Mesangial cell (primary cell): Measurements from ENCODE around the gene EPPIN. TPM values are rescaled to one million over a fixed set of nuclear protein-coding genes. Genes with fewer than 3 reads are reported as not detected.

ENCODE experiments used
- total RNA-seq: library from RNA; depleted of rRNA; stranded (reverse); fragments of >200 nt; gene quantifications from 2 replicates; pipeline ENCODE4 v1.2.3, GENCODE V29; 2015

The EPPIN gene
- total RNA-seq = not detected in 2 replicates

GRCh38 chr20:45547206-45547770 is at the start of gene EPPIN:
TSS of gene EPPIN (minus strand) at chr20:45547401. CDS start at chr20:45547357, 44 bp downstream.

GRCh38 chr20:45579184-45579583 is 32.0 kb upstream of the EPPIN start, which contains the start of gene WFDC8:
TSS of gene WFDC8 (minus strand) at chr20:45579284. CDS start at chr20:45579247, 37 bp downstream.

GRCh38 chr20:45539382-45539781 is 7.8 kb downstream of the EPPIN start, which contains the start of gene WFDC6:
TSS of gene WFDC6 (minus strand) at chr20:45539482. CDS start at chr20:45539407, 75 bp downstream.

GRCh38 chr20:45515147-45515913 is 31.9 kb downstream of the EPPIN start, which contains the start of gene SPINT3:
TSS of gene SPINT3 (minus strand) at chr20:45515622. CDS start at chr20:45515608, 14 bp downstream.

Other genes starting within 250 kb of the EPPIN start
- not detected in 2 replicates for gene RBPJL, start 240.6 kb downstream of the EPPIN start, total RNA-seq
- gene MATN4, start 239.1 kb downstream of the EPPIN start, total RNA-seq = not detected in 2 replicates
- gene SDC4, start 199.0 kb downstream of the EPPIN start, total RNA-seq = 92.6 and 201 TPM in 2 replicates
- 53.3 and 63.6 TPM in 2 replicates for gene SYS1, start 184.2 kb downstream of the EPPIN start, total RNA-seq
- gene TP53TG5, start 169.1 kb downstream of the EPPIN start, total RNA-seq = not detected in 2 replicates
- 36.2 and 36.6 TPM in 2 replicates for gene DBNDD2, start 139.1 kb downstream of the EPPIN start, total RNA-seq
- gene PIGT, start 131.3 kb downstream of the EPPIN start, total RNA-seq = 81.5 and 125 TPM in 2 replicates
- gene WFDC2, start 77.6 kb downstream of the EPPIN start, total RNA-seq = 0.98 and 9.8 TPM in 2 replicates
- gene SPINT3, start 31.8 kb downstream of the EPPIN start, total RNA-seq = not detected in 2 replicates
- not detected in 2 replicates for gene WFDC6, start 7.9 kb downstream of the EPPIN start, total RNA-seq
- gene WFDC8, start 31.9 kb upstream of the EPPIN start, total RNA-seq = not detected in 2 replicates
- not detected in 2 replicates for gene WFDC10A, start 82.3 kb upstream of the EPPIN start, total RNA-seq
- gene WFDC9, start 83.9 kb upstream of the EPPIN start, total RNA-seq = not detected in 2 replicates
- not detected in 2 replicates for gene WFDC11, start 122.8 kb upstream of the EPPIN start, total RNA-seq
- gene WFDC13, start 154.6 kb upstream of the EPPIN start, total RNA-seq = not detected in 2 replicates
- gene WFDC10B, start 157.6 kb upstream of the EPPIN start, total RNA-seq = not detected in 2 replicates
- gene SPINT4, start 174.9 kb upstream of the EPPIN start, total RNA-seq = not detected in 2 replicates
- gene WFDC3, start 244.5 kb upstream of the EPPIN start, total RNA-seq = 1.1 TPM in 1 of 2 replicates, not detected in the other
- 24.7 and 36.3 TPM in 2 replicates for gene DNTTIP1, start 244.6 kb upstream of the EPPIN start, total RNA-seq